ENCODE data around the gene PALM3.

The PALM3 gene

DNA sequence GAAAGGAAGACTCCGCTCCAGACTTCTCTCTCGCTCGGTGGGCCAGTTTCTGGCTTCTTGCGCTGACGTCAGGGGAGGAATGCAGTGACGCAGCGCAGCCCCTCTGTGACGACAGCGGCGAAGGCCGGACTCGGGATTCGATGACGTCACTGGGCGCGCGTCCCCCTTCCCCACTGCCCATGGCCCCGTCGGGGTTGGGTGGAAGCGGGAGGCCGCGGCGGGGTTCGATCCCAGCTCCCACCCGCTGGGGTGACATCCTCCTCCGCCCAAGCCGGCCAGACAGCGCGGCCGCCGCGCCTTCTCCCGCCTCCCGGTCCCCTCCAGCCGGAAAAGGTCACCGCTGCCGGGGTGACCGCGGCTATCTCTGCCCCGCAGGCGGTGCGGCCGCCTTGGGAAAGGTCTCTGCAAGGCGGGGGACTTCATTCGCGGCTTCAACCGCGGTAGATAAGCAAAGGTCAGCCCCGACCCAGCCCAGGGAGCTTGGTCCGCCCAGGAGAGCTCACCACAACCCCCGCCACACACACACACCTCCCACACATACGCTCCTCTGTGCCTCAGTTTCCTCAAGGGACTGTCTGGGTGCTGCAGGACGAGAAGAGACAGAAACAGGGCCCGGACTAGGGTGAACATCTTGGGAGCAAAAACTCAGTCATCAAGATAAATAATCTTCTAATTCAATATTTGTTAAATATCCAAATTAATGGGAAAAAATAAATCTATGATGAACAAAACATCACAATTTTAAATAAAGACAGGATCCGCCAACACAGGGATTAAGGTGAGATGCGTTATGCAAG, 54.9 kb downstream of the PALM3 start:
- TF ChIP-seq CTCF (IDR thresholded peaks at IDR 0.05; ENCODE audit: low read depth, low read length) = no peak
- in situ Hi-C loops (cut with HindIII; ENCODE audit: low sequenced_read_pairs) = no loop called here
- DNase-seq (ENCODE audit: low read depth, low spot score) = no peak
- peak overlapping the region; percentile 75 for H3K4me3 ChIP-seq (ENCODE audit: low read depth, low read length)

DNA sequence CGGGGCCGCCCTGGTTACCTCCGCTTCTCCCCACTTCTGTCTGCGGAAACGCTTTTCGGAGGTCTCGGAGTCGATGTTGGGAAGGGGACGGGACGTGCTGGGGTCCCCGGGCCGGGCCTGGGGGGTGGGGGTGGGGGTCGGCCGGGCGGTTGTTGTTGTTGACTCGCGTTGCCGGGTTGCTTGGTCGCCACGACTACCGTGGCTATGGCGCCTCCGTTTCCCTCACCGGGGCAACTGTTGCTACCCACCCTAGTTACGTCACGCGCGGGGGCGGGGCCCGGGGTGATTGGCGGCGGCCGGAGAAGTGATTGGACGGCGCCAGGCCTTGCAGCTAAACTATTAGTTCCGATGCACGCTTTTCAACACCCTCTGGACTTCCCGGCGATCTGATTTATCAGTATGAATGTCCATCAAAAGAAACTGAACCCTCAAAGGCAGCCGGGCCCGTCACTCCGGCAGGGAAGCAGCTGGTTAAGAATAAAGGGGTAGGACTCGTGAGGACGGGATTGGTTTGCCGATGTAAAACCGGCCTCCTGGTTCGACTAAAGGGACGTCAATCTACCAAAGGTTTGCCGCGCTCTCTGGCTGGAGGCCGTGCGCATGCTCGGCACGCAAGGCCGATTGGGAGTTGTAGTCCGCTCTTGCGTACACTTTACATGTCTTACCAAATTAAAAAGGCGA, 55.7 kb downstream of the PALM3 start, which contains the start of gene RFX1:
TSS of gene RFX1 (minus strand) at position 236 of the 681 bp plus-strand sequence. CDS start 12,477 bp downstream, outside the sequence.
- peak; percentile 100 for DNase-seq (ENCODE audit: low read depth, low spot score)
- peak within 1 kb of the TSS; percentile 75 for H3K4me3 ChIP-seq (ENCODE audit: low read depth, low read length)
- in situ Hi-C loops (cut with HindIII; ENCODE audit: low sequenced_read_pairs) = no loop called here
- TF ChIP-seq CTCF (IDR thresholded peaks at IDR 0.05; ENCODE audit: low read depth, low read length) = no peak

- H3K4me3 ChIP-seq (ENCODE audit: low read depth, low read length) = peak overlapping the region; percentile 75
Observed at GRCh38 chr19:14005349-14006084, 56.4 kb downstream of the PALM3 start.

DNA sequence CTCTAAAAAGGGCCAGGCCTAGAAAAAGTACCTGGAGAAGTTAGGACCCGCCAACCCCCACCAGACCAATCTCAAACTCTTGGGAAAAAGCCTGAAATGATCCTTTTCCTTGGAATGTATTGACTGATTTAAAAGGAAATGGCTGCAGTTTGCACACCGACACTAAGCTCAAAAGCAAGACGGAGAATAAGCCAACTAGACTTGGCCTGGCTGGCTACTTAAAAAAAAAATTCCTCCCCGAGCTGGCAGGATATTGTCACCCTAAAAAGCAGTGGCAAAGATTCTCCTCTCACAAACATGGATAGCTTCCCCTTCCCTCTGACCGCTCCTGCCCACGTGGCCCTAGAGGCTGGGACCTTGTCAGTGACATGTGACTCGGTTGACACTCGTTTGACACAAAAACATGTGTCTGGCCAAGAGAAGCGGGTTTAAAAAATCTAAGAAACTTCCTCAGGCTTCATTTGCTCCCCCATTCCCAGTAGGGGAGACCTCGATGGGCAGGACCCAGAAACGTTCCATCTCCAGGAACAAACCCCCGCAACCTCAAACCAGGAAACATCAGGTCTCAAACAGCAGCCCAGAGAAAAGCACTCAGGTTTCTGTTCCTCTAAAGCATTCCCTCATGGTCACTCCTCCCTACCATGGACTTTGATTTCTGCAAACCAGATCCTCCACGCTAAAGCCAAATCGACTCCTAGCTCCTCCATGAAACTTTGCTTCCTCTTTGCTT, 57.1 kb downstream of the PALM3 start:
- in situ Hi-C loops (cut with HindIII; ENCODE audit: low sequenced_read_pairs) = no loop called here
- no peak for DNase-seq (ENCODE audit: low read depth, low spot score)
- H3K4me3 ChIP-seq (ENCODE audit: low read depth, low read length) = no peak overlapping the region

More at GRCh38 chr19:14005349-14006084, 56.4 kb downstream of the PALM3 start:
- in situ Hi-C loops (cut with HindIII; ENCODE audit: low sequenced_read_pairs) = no loop called here
- peak; percentile 88 for DNase-seq (ENCODE audit: low read depth, low spot score)
- TF ChIP-seq CTCF (IDR thresholded peaks at IDR 0.05; ENCODE audit: low read depth, low read length) = no peak

More for the DNA sequence above, 57.1 kb downstream of the PALM3 start:
- TF ChIP-seq CTCF (IDR thresholded peaks at IDR 0.05; ENCODE audit: low read depth, low read length) = no peak
